ENCODE results near the gene ZPBP2.

Gene ZPBP2

DNA sequence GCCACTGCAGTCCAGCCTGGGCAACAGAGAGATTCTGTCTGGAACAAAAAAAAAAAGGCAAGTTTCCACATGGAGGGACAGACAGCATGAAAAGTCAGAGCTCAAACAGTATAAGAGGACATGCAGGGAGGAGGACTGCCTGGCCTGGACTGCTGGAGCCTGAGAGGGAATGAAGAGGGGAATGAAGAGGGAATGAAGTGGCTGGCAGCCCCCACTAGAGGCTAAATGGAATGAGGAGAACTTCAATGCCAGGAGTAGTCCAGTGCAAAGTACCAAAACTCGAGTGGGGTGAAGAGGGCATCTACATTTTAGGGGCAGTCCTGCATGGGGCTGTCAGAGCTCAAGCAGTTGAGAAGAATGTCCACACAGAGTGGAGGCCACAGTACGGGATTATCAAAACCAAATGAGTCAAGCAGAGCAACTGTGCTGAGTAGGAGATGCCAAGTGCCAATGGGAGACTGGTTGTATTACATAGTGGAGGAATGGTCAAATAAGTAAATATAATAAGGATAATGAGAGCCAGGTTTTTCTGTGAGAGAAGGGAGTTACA, 26.8 kb upstream of the ZPBP2 start:
- TF ChIP-seq, protein P1, sequence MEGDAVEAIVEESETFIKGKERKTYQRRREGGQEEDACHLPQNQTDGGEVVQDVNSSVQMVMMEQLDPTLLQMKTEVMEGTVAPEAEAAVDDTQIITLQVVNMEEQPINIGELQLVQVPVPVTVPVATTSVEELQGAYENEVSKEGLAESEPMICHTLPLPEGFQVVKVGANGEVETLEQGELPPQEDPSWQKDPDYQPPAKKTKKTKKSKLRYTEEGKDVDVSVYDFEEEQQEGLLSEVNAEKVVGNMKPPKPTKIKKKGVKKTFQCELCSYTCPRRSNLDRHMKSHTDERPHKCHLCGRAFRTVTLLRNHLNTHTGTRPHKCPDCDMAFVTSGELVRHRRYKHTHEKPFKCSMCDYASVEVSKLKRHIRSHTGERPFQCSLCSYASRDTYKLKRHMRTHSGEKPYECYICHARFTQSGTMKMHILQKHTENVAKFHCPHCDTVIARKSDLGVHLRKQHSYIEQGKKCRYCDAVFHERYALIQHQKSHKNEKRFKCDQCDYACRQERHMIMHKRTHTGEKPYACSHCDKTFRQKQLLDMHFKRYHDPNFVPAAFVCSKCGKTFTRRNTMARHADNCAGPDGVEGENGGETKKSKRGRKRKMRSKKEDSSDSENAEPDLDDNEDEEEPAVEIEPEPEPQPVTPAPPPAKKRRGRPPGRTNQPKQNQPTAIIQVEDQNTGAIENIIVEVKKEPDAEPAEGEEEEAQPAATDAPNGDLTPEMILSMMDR (IDR thresholded peaks at IDR 0.05), result no peak

DNA sequence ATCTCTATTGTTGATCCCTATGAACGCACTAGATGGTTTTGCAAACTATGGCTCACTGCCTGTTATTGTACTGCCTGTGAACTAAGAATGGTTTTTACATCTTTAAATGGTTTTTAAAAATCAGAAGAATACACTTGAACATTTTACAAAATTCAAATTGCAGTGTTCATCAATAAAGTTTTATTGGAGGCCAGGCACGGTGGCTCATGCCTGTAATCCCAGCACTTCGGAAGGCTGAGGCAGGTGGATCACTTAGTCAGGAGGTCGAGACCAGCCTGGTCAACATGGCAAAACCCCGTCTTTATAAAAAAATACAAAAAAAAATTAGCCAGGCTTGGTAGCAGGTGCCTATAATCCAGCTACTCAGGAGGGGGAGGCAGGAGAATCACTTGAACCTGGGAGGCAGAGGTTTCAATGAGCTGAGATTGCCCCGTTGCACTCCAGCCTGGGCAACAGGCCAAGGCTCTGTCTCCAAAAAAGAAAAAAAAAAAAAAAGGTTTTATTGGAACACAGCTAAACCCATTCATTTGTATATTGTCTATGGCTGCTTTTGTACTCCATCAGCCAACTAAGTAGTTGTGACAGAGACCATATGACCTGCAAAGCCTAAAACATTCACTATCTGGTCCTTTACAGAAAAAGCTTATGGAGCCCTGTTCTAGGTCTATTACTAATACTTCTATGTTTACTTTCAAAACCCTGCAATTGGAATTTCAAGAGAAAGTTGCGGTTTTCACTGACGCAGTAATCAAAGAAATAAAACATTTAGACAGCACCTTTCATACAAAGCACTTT, 22.8 kb upstream of the ZPBP2 start:
- TF ChIP-seq, protein P1 (IDR thresholded peaks at IDR 0.05), result no peak

DNA sequence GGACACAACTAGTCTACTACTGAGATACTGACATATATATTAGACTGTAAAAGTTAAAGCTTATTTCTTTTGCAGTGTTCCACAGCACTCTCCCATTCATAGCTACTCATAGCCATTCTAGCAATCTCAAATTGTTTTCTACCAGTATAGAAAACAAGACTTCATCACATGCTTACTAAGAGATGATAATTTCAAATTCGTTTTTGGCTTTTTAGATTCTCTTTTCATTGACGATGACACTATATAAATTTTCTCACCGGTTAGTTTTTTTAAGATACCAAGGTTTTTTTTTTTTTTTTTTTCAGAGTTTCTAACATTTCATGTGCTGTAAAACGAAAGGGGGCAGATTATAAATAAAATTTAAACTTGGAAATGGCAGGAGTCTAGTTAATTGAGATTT, 21.8 kb upstream of the ZPBP2 start:
- TF ChIP-seq, protein P1 (IDR thresholded peaks at IDR 0.05), result no peak

DNA sequence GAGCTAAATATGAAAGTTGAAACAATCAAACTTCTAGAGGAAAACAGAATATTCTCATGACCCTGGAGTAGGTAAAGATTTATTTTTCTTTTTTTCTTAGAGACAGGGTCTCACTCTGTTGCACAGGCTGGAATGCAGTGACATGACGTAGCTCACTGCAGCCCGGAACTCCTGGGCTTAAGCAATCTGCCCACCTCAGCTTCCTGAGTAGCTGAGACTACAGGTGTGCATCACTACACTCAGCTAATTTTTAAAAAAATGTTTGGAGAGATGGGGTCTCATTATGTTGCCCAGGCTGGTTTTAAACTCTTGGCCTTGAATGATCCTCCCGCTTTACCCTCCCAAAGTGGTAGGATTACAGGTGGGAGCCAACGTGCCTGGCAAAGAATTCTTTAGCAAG, 19.4 kb upstream of the ZPBP2 start:
- TF ChIP-seq, protein P1 (IDR thresholded peaks at IDR 0.05), result no peak

DNA sequence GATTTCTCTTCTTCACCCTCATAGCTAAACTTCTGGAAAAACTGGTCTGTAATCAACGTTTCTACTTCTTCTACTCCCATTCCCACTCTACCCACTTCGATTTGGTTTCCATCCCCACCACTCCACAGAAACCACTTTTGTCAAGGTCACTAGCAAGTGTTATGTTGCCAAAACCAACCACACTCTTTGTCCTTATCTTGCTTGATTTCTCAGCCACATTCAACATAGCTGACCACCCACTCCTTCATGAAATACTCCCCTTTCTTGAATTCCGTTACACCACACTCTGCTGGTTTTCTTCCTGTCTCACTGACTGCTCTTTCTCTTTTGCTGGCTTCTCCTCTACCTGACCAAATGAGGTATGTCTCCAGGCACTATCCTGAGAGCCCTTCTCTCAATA, 15.8 kb upstream of the ZPBP2 start:
- TF ChIP-seq, protein P1 (IDR thresholded peaks at IDR 0.05), result no peak

DNA sequence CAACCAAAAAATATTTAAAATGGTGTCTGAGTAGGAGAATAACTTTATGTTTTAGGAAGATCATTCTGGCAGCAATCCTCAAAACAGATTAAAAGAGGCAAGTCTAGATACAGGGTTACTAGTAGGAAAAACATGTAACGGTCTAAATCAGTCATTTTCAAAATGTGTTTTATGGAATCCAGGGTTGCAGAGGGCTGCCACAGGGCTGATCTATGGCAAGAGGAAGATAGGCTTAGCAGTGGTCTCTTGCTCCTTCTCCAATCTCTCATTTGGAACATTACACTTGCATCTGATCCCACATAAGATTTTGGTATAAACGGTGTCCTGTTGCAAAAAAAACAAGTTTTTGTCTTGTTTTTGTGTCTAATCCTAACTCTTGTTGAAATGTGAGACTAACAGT, 13.1 kb upstream of the ZPBP2 start:
- TF ChIP-seq, protein P1 (IDR thresholded peaks at IDR 0.05), result no peak

DNA sequence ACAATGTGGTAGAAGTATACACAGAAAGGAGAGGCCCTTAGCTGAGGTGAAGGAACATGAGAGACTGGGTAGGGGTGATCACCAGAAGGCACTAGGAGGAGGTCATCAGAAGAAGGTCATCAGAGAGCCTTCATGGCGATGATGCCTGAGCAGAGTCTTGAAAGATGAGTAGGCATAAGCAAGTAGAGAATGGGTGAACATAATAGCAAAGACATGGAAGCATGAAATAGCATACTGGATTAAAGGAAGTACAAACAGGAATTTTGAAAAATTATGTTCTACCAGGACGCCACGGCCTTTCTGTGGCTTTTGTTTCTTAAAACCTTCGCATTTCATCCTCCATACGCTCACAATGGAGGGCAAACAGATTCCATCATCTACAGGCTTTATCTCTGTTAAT, 6.8 kb upstream of the ZPBP2 start:
- TF ChIP-seq, protein P1 (IDR thresholded peaks at IDR 0.05), result no peak

Measured in LNCAP (cell line).